CD14-positive monocyte (primary cell): ENCODE results near the gene SRPRB. TPM values are rescaled to one million over a fixed set of nuclear protein-coding genes. Genes with fewer than 3 reads are reported as not detected.

Experiments used
- DNase-seq, 3 donors: peaks; one replicate each; pipeline ENCODE4 v3.0.0-alpha.2; 2011 to 2022
- H2AFZ ChIP-seq: 2 replicates; pipeline ENCODE4 v1.6.0; 2012; ENCODE audit warnings: mild to moderate bottlenecking, low read depth, low read length, inconsistent platforms; ENCODE audit not compliant: insufficient read depth, poor library complexity, severe bottlenecking
- H3K27ac ChIP-seq, 2 donors: 1 replicate in 1 of 2; 2 replicates in 1 of 2; pipeline ENCODE4 v1.5.1; 2012 to 2013; ENCODE audit warnings: low read length in 2 of 2, control low read depth in 1 of 2, inconsistent platforms in 1 of 2, low read depth in 1 of 2, mild to moderate bottlenecking in 1 of 2
- H3K27me3 ChIP-seq, 2 donors: one replicate each; pipeline versions ENCODE4 v1.6.0 to v1.6.1; 2011 to 2013; ENCODE audit warnings: low read length in 2 of 2; ENCODE audit not compliant: control insufficient read depth in 2 of 2, insufficient read depth in 2 of 2
- H3K36me3 ChIP-seq, 2 donors: replicated peaks in 1 of 2; 1 replicate in 1 of 2; 2 replicates in 1 of 2; pipeline versions ENCODE4 v1.5.1 to v1.6.1; 2012 to 2013; ENCODE audit warnings: low read length in 2 of 2, control low read depth in 1 of 2, inconsistent platforms in 1 of 2, mild to moderate bottlenecking in 1 of 2; ENCODE audit not compliant: insufficient read depth in 2 of 2, control insufficient read depth in 1 of 2
- H3K4me1 ChIP-seq, 2 donors: 1 replicate in 1 of 2; 2 replicates in 1 of 2; pipeline versions ENCODE4 v1.5.1 to v1.6.1; 2012 to 2013; ENCODE audit warnings: low read length in 2 of 2, control low read depth in 1 of 2, inconsistent platforms in 1 of 2, mild to moderate bottlenecking in 1 of 2, moderate library complexity in 1 of 2; ENCODE audit not compliant: insufficient read depth in 2 of 2, control insufficient read depth in 1 of 2
- H3K4me2 ChIP-seq: replicated peaks from 2 replicates; pipeline ENCODE3; 2012; ENCODE audit warnings: low read length, moderate library complexity, mild to moderate bottlenecking; ENCODE audit not compliant: poor library complexity, severe bottlenecking; ENCODE audit errors: extremely low read depth
- H3K4me3 ChIP-seq, 3 experiments: fragments of 200-600 bp in 1 of 3; sonication (generic) in 1 of 3; replicated peaks in 1 of 3; 1 replicate in 2 of 3; 2 replicates in 1 of 3; pipeline ENCODE4 v1.5.1; 2011 to 2013; ENCODE audit warnings: low read length in 3 of 3, mild to moderate bottlenecking in 3 of 3, control low read depth in 2 of 3, low read depth in 2 of 3, inconsistent platforms in 1 of 3, moderate library complexity in 1 of 3
- H3K79me2 ChIP-seq: 2 replicates; pipeline ENCODE4 v1.6.0; 2012; ENCODE audit warnings: mild to moderate bottlenecking, control low read depth, inconsistent platforms, low read length, moderate library complexity; ENCODE audit not compliant: insufficient read depth
- H3K9ac ChIP-seq: 2 replicates; pipeline ENCODE4 v1.6.0; 2017; ENCODE audit warnings: low read length, mild to moderate bottlenecking; ENCODE audit not compliant: insufficient read depth, poor library complexity, severe bottlenecking
- H3K9me3 ChIP-seq, 2 donors: replicated peaks in 1 of 2; 1 replicate in 1 of 2; 2 replicates in 1 of 2; pipeline versions ENCODE4 v1.5.1 to v1.6.1; 2012 to 2013; ENCODE audit warnings: low read length in 2 of 2, control low read depth in 1 of 2; ENCODE audit not compliant: control insufficient read depth in 1 of 2, insufficient read depth in 1 of 2
- H4K20me1 ChIP-seq: 2 replicates; pipeline ENCODE4 v1.6.0; 2012; ENCODE audit warnings: mild to moderate bottlenecking, low read length, control low read depth, moderate library complexity; ENCODE audit not compliant: insufficient read depth
- H3K27ac Mint-ChIP-seq, 7 donors: one replicate each; pipeline ENCODE4 v1.8.0; 2020; ENCODE audit warnings: mild to moderate bottlenecking in 7 of 7, mixed read lengths in 7 of 7, moderate library complexity in 6 of 7, inconsistent platforms in 2 of 7
- H3K27me3 Mint-ChIP-seq, 3 donors: one replicate each; pipeline ENCODE4 v1.8.0; 2021 to 2022; ENCODE audit warnings: low read depth in 3 of 3, mild to moderate bottlenecking in 3 of 3, mixed read lengths in 3 of 3, moderate library complexity in 3 of 3, inconsistent platforms in 1 of 3
- H3K36me3 Mint-ChIP-seq, 2 donors: one replicate each; pipeline ENCODE4 v1.8.0; 2020; ENCODE audit warnings: mixed read lengths in 2 of 2, inconsistent platforms in 1 of 2, mild to moderate bottlenecking in 1 of 2
- H3K4me1 Mint-ChIP-seq: one replicate; pipeline ENCODE4 v1.8.0; 2020; ENCODE audit warnings: mild to moderate bottlenecking, mixed read lengths
- H3K4me3 Mint-ChIP-seq, 2 donors: one replicate each; pipeline ENCODE4 v1.8.0; 2020; ENCODE audit warnings: mild to moderate bottlenecking in 2 of 2, mixed read lengths in 2 of 2, moderate library complexity in 1 of 2
- H3K9me3 Mint-ChIP-seq, 7 donors: one replicate each; pipeline ENCODE4 v1.8.0; 2020 to 2022; ENCODE audit warnings: mixed read lengths in 7 of 7, mild to moderate bottlenecking in 6 of 7, moderate library complexity in 6 of 7, inconsistent platforms in 2 of 7
- CTCF ChIP-seq: fragments of 200-600 bp; IDR thresholded peaks from one replicate; pipeline ENCODE4 v1.8.0; 2022; ENCODE audit warnings: antibody characterized with exemption, mild to moderate bottlenecking
- WGBS: methylation state at CpG from one replicate; pipeline ENCODE4 v1.1.5; 2013; ENCODE audit warnings: missing lambda C conversion rate; ENCODE audit not compliant: insufficient coverage; 5-methylcytosine and 5-hydroxymethylcytosine counted together
- intact Hi-C, 2 donors: fragments of 100-400 bp; cut with micrococcal nuclease; formaldehyde crosslinking; loops; one replicate each; pipeline versions ENCODE4 v1.15.0 to v1.15.1; 2023
- polyA plus RNA-seq, 3 donors: library from polyadenylated mRNA; depleted of rRNA in 1 of 3; unstranded in 2 of 3; stranded (reverse) in 1 of 3; fragments of 300-500 nt in 2 of 3; fragments of >200 nt in 1 of 3; fragmentation: Illumina TruSeq in 2 of 3; gene quantifications; 1 replicate in 2 of 3; 2 replicates in 1 of 3; pipeline ENCODE4 v1.2.3, GENCODE V29; 2012 to 2021

SRPRB gene
- polyA plus RNA-seq, 3 donors = 6.1 to 30.6 (median 29.9) TPM

GRCh38 chr3:133761605-133762484 is 43.8 kb upstream of the SRPRB start:
- WGBS = 92% methylated on average over 2 of the region's 6 CpGs
- no peaks in the 10 kb centered on the region for H3K4me1 ChIP-seq
- Mint-ChIP-seq H3K9me3 (peaks cover 0 to 2% (median 0%) of the 10 kb centered on the region in 7 donors), H3K4me3 (no peak overlapping the region), H3K36me3 (no peaks in the 10 kb centered on the region), H3K27me3 (peaks cover 0 to 11% (median 9%) of the 10 kb centered on the region in 3 donors), H3K4me1 (peaks cover 6% of the 10 kb centered on the region), H3K27ac (no peak overlapping the region)
- no peak overlapping the region for H3K27ac ChIP-seq
- no peak overlapping the region for H3K4me3 ChIP-seq
- H3K9ac ChIP-seq = no peak overlapping the region
- no peak for TF ChIP-seq CTCF
- no peak for DNase-seq
- no peaks in the 10 kb centered on the region for H4K20me1 ChIP-seq
- H3K4me2 ChIP-seq = no peak overlapping the region
- peaks cover 0 to 2% of the 10 kb centered on the region in 2 donors for H3K27me3 ChIP-seq
- H3K9me3 ChIP-seq = no peaks in the 10 kb centered on the region
- H2AFZ ChIP-seq = no peak overlapping the region
- intact Hi-C loops = no loop called here
- H3K79me2 ChIP-seq = no peaks in the 10 kb centered on the region
- no peaks in the 10 kb centered on the region for H3K36me3 ChIP-seq

- no peaks in the 10 kb centered on the region for H3K4me1 ChIP-seq
- Mint-ChIP-seq H3K36me3 (no peaks in the 10 kb centered on the region), H3K4me1 (peaks cover 6% of the 10 kb centered on the region), H3K9me3 (peaks cover 0 to 2% (median 0%) of the 10 kb centered on the region in 7 donors), H3K27ac (no peak overlapping the region), H3K27me3 (peaks cover 0 to 9% (median 9%) of the 10 kb centered on the region in 3 donors), H3K4me3 (no peak overlapping the region)
- H3K27ac ChIP-seq = no peak overlapping the region
- no peaks in the 10 kb centered on the region for H3K9me3 ChIP-seq
- no peak overlapping the region for H3K4me2 ChIP-seq
- no peaks in the 10 kb centered on the region for H3K36me3 ChIP-seq
- H3K9ac ChIP-seq = no peak overlapping the region
- TF ChIP-seq CTCF = no peak
- intact Hi-C loops = no loop called here
- H3K79me2 ChIP-seq = no peaks in the 10 kb centered on the region
- H3K27me3 ChIP-seq = peaks cover 0 to 2% of the 10 kb centered on the region in 2 donors
- no peak overlapping the region for H2AFZ ChIP-seq
- WGBS = no CpG with 5 or more reads among the region's 3 CpGs
- DNase-seq = no peak
- no peak overlapping the region for H3K4me3 ChIP-seq
- H4K20me1 ChIP-seq = no peaks in the 10 kb centered on the region
These were observed 43.1 kb upstream of the SRPRB start for GRCh38 chr3:133762539-133762938.
